Neural cell (in vitro differentiated cells): ENCODE measurements around the gene NKD2.

Experiments used
- EZH2 ChIP-seq: fragments of 200-600, 300-800 bp; shearing (Covaris generic), sonication (generic); IDR thresholded peaks from 2 replicates; pipeline ENCODE4 v1.6.1; 2014; ENCODE audit warnings: antibody characterized with exemption, low read length, borderline replicate concordance, mild to moderate bottlenecking; ENCODE audit not compliant: insufficient read depth, poor library complexity, severe bottlenecking
- POLR2AphosphoS5 ChIP-seq: IDR thresholded peaks from 2 replicates; pipeline ENCODE4 v1.6.1; 2012
- RAD21 ChIP-seq: fragments of 450-650 bp; conservative IDR thresholded peaks from 2 replicates; pipeline ENCODE4 v1.6.1; 2014; ENCODE audit warnings: antibody characterized with exemption, mild to moderate bottlenecking, moderate library complexity
- TAF1 ChIP-seq: IDR thresholded peaks from 2 replicates; pipeline ENCODE4 v1.6.1; 2012; ENCODE audit warnings: low read depth
- TF ChIP-seq, protein P1 (sequence below): fragments of 450-650 bp; IDR thresholded peaks from 2 replicates; pipeline ENCODE4 v1.5.1; 2014; ENCODE audit warnings: antibody characterized with exemption, mild to moderate bottlenecking, moderate library complexity; ENCODE audit not compliant: poor library complexity, severe bottlenecking
- TF ChIP-seq, protein P2 (sequence below): IDR thresholded peaks from 2 replicates; pipeline ENCODE4 v1.6.1; 2012; ENCODE audit warnings: borderline replicate concordance

DNA sequence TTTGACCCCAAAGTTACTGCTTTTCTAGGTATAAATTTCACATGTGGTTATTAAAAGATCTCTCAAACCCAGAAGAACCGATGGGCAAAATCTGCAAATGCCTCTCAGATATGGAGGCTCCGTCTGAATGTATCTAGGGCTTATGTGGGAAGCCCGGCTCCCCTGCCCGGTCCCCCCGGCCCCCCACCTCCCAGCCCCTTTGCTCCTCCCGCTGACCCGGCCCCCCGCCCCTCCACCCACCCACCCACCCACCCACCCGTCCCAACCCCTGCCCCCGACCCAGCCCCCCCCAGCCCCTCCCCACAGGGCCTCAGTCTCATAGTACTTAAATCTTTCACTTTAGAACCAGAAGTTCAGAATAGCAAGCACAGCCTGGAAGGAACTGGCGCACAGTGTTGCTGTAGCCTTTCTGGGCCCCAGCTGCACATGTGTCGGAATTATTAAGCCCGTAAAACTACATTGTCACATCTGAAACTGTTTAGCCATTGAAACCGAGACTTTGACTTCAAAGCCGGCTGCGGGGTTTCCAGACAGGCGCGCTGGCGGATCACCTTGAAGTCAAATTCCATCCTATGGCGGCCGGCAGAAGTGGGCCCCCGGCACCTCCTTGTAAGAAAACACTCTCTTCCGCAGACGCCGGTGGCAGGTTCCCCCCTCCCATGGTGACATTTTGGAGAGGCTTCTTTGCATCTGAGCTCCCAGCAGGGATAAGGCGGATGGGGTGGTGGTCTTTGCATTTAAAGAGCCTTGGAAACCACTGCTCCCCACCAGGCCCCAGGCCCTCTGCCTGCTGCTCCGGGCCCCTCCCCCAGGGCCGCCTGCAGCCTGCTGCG lies 12.8 kb downstream of the NKD2 start:
- TF ChIP-seq, protein P1, sequence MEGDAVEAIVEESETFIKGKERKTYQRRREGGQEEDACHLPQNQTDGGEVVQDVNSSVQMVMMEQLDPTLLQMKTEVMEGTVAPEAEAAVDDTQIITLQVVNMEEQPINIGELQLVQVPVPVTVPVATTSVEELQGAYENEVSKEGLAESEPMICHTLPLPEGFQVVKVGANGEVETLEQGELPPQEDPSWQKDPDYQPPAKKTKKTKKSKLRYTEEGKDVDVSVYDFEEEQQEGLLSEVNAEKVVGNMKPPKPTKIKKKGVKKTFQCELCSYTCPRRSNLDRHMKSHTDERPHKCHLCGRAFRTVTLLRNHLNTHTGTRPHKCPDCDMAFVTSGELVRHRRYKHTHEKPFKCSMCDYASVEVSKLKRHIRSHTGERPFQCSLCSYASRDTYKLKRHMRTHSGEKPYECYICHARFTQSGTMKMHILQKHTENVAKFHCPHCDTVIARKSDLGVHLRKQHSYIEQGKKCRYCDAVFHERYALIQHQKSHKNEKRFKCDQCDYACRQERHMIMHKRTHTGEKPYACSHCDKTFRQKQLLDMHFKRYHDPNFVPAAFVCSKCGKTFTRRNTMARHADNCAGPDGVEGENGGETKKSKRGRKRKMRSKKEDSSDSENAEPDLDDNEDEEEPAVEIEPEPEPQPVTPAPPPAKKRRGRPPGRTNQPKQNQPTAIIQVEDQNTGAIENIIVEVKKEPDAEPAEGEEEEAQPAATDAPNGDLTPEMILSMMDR, result no peak
- no peak for TF ChIP-seq EZH2
- no peak for TF ChIP-seq RAD21
- TF ChIP-seq POLR2AphosphoS5, result no peak
- TF ChIP-seq, protein P2, sequence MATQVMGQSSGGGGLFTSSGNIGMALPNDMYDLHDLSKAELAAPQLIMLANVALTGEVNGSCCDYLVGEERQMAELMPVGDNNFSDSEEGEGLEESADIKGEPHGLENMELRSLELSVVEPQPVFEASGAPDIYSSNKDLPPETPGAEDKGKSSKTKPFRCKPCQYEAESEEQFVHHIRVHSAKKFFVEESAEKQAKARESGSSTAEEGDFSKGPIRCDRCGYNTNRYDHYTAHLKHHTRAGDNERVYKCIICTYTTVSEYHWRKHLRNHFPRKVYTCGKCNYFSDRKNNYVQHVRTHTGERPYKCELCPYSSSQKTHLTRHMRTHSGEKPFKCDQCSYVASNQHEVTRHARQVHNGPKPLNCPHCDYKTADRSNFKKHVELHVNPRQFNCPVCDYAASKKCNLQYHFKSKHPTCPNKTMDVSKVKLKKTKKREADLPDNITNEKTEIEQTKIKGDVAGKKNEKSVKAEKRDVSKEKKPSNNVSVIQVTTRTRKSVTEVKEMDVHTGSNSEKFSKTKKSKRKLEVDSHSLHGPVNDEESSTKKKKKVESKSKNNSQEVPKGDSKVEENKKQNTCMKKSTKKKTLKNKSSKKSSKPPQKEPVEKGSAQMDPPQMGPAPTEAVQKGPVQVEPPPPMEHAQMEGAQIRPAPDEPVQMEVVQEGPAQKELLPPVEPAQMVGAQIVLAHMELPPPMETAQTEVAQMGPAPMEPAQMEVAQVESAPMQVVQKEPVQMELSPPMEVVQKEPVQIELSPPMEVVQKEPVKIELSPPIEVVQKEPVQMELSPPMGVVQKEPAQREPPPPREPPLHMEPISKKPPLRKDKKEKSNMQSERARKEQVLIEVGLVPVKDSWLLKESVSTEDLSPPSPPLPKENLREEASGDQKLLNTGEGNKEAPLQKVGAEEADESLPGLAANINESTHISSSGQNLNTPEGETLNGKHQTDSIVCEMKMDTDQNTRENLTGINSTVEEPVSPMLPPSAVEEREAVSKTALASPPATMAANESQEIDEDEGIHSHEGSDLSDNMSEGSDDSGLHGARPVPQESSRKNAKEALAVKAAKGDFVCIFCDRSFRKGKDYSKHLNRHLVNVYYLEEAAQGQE, result no peak
- no peak for TF ChIP-seq TAF1
